ENCODE results near the gene TRAP1. TPM values are rescaled to one million over a fixed set of nuclear protein-coding genes. Genes with fewer than 3 reads are reported as not detected.

Gene TRAP1
- total RNA-seq, 1 donor from 2014 or later, result 111 TPM

GRCh38 chr16:3745751-3746355 lies 28.5 kb upstream of the TRAP1 start:
- Histone ChIP-seq H3K9me3 (no peaks in the 10 kb centered on the region), H3K27ac (no peak overlapping the region), H3K4me1 (no peaks in the 10 kb centered on the region), H3K36me3 (peaks cover 0 to 83% of the 10 kb centered on the region in 2 donors), H3K4me3 (no peak overlapping the region), H3K27me3 (no peaks in the 10 kb centered on the region)
- no peak for TF ChIP-seq POLR2A (IDR thresholded peaks at IDR 0.05)
- TF ChIP-seq CTCF (IDR thresholded peaks at IDR 0.05), result no peak
- TF ChIP-seq POLR2AphosphoS5 (IDR thresholded peaks at IDR 0.05; ENCODE audit: insufficient read depth in 1 of 2, low read depth in 1 of 2), result no peak
- no peak for DNase-seq (ENCODE audit: extremely low spot score in 2 of 2)
- intact Hi-C loops (cut with DNase I), result no loop called here

DNA sequence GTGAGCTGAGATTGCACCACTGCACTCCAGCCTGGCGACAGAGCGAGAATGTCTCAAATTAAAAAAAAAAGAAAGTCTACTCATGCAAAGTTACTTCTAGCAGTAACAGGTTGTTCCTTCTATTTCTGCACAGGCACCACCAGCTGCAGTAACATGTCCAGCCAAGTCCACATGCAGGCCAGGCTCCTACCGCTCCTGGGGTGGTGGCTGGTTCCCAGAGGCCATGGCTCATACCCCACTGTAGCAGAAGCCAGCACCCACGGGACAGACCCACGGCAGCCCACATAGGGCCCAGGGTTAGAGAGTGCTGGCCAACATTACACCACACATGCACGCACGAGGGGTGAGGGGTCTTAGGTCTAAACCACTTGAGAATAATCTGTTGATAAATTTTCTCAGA lies 26.7 kb upstream of the TRAP1 start:
- H3K9me3 ChIP-seq, result no peaks in the 10 kb centered on the region
- H3K4me1 ChIP-seq, result no peaks in the 10 kb centered on the region
- peaks cover 0 to 92% of the 10 kb centered on the region in 2 donors for H3K36me3 ChIP-seq
- TF ChIP-seq POLR2AphosphoS5 (IDR thresholded peaks at IDR 0.05; ENCODE audit: insufficient read depth in 1 of 2, low read depth in 1 of 2), result no peak
- no peak for TF ChIP-seq POLR2A (IDR thresholded peaks at IDR 0.05)
- no peak for TF ChIP-seq CTCF (IDR thresholded peaks at IDR 0.05)
- intact Hi-C loops (cut with DNase I), result no loop called here
- H3K27me3 ChIP-seq, result no peaks in the 10 kb centered on the region
- H3K4me3 ChIP-seq, result no peak overlapping the region
- DNase-seq (ENCODE audit: extremely low spot score in 2 of 2), result no peak
- no peak overlapping the region for H3K27ac ChIP-seq

- Histone ChIP-seq H3K9me3 (no peaks in the 10 kb centered on the region), H3K36me3 (peaks cover 0 to 88% of the 10 kb centered on the region in 2 donors), H3K4me3 (no peak overlapping the region), H3K4me1 (no peaks in the 10 kb centered on the region), H3K27me3 (no peaks in the 10 kb centered on the region), H3K27ac (no peak overlapping the region)
- intact Hi-C loops (cut with DNase I), result no loop called here
- TF ChIP-seq POLR2AphosphoS5 (IDR thresholded peaks at IDR 0.05; ENCODE audit: insufficient read depth in 1 of 2, low read depth in 1 of 2) (no peak), CTCF (IDR thresholded peaks at IDR 0.05) (no peak), POLR2A (IDR thresholded peaks at IDR 0.05) (no peak)
- no peak for DNase-seq (ENCODE audit: extremely low spot score in 2 of 2)
Observed at GRCh38 chr16:3740934-3741333, 23.6 kb upstream of the TRAP1 start.

DNA sequence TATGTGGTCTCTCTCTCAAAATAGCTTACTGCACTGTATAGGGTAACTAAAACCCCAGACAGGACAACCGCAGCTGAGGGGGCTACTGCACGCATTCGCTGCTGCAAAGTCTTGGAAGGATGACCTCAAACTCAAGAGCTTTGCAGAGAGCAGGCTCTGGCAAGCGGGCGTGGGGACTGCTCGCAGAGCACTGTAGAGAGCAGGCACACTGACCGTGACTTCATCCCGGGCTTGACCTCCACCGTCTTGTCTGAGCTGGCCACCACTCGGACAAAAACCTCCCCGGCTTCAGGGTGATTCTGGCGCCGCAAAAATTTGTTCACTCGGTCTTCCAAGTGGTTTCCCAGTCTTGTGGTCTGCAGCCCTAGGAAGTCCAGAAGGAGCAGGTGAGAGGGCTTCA lies 22.9 kb upstream of the TRAP1 start:
- no peak for DNase-seq (ENCODE audit: extremely low spot score in 2 of 2)
- no peaks in the 10 kb centered on the region for H3K27me3 ChIP-seq
- H3K4me3 ChIP-seq, result no peak overlapping the region
- intact Hi-C loops (cut with DNase I), result no loop called here
- no peak for TF ChIP-seq POLR2A (IDR thresholded peaks at IDR 0.05)
- TF ChIP-seq CTCF (IDR thresholded peaks at IDR 0.05), result no peak
- TF ChIP-seq POLR2AphosphoS5 (IDR thresholded peaks at IDR 0.05; ENCODE audit: insufficient read depth in 1 of 2, low read depth in 1 of 2), result no peak
- no peaks in the 10 kb centered on the region for H3K4me1 ChIP-seq
- no peak overlapping the region for H3K27ac ChIP-seq
- H3K36me3 ChIP-seq, result peaks cover 0 to 91% of the 10 kb centered on the region in 2 donors
- H3K9me3 ChIP-seq, result no peaks in the 10 kb centered on the region

GRCh38 chr16:3739636-3740035 lies 22.3 kb upstream of the TRAP1 start:
- H3K4me1 ChIP-seq, result no peaks in the 10 kb centered on the region
- intact Hi-C loops (cut with DNase I), result no loop called here
- H3K36me3 ChIP-seq, result peaks cover 0 to 91% of the 10 kb centered on the region in 2 donors
- no peak overlapping the region for H3K27ac ChIP-seq
- DNase-seq (ENCODE audit: extremely low spot score in 2 of 2), result no peak
- H3K9me3 ChIP-seq, result no peaks in the 10 kb centered on the region
- no peaks in the 10 kb centered on the region for H3K27me3 ChIP-seq
- no peak overlapping the region for H3K4me3 ChIP-seq
- no peak for TF ChIP-seq POLR2AphosphoS5 (IDR thresholded peaks at IDR 0.05; ENCODE audit: insufficient read depth in 1 of 2, low read depth in 1 of 2)
- no peak for TF ChIP-seq CTCF (IDR thresholded peaks at IDR 0.05)
- no peak for TF ChIP-seq POLR2A (IDR thresholded peaks at IDR 0.05)

All from vagina (tissue), 2 donors.